CD4-positive, alpha-beta T cell treated with Interleukin-15 for 1 hour (primary cell): ENCODE data around the gene CDS2.

ENCODE experiments used
- DNase-seq: peaks from one replicate; pipeline ENCODE4 v3.0.0-alpha.2; 2020

The CDS2 gene

DNA sequence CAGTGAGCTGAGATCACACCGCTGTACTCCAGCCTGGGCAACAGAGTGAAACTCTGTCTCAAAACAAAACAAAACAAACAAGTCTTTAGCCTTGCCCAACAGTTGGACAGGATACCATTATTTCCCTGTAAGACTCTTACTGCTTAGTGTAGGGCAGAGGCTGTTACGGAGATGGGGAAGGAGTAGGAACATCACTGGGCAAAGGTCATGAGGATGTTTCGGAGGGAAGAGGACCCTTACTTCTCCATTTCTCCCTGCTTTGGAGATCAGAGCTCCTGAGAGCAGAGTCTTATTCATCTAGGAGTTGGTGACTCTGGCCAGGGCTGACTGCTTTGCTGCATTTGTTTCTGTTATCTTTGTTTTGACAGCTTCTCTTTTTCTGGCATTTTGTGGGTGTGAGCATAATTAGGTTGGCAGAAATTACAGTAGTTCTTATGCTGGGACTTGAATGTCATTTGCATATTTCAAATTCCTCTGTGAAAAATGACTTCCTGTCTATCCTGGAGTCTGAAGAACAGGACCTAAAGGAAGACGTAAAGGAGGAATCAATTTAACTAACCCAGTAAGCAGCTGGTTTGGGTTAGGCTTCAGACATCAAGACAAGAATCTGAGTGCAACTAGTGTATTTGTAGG lies 89.0 kb downstream of the CDS2 start:
- no peak for DNase-seq

DNA sequence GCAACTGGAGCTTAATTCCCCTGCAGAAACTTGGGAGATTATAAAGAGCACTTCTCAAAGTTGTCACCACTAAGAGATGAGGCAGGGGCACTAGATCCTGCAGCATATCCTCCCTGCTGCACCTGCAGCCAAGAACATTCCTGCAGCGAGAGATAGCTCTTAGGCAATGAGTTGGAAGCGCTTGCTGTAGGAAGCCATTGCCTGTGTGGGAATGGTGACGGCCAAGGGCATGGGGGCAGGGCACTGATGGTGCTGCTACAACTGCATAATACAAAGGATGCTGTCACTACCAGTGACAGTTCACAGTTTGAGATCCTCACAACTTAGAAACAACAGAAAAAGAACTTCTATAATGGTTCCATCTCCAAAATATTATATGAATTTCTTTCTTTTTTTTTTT lies 89.9 kb downstream of the CDS2 start:
- no peak for DNase-seq

DNA sequence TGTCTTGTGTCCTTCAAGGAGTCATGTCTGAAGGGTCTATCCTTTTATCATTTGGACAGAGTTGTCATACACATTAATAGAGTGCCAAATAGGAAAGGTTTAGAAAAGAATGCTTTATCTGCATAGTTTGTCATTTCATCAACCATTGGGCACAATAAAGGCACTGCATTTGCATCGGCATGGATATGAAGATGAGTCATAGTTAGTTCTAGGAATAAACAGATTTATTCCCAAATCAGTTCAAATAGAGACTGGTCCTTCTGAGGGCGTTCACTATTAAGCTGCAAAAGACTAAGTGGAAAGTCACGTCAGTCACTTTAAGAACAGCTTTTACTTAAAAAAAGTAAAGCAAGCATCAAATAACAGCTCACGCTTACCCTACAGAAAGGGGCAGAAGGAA lies 90.8 kb downstream of the CDS2 start:
- no peak for DNase-seq

DNA sequence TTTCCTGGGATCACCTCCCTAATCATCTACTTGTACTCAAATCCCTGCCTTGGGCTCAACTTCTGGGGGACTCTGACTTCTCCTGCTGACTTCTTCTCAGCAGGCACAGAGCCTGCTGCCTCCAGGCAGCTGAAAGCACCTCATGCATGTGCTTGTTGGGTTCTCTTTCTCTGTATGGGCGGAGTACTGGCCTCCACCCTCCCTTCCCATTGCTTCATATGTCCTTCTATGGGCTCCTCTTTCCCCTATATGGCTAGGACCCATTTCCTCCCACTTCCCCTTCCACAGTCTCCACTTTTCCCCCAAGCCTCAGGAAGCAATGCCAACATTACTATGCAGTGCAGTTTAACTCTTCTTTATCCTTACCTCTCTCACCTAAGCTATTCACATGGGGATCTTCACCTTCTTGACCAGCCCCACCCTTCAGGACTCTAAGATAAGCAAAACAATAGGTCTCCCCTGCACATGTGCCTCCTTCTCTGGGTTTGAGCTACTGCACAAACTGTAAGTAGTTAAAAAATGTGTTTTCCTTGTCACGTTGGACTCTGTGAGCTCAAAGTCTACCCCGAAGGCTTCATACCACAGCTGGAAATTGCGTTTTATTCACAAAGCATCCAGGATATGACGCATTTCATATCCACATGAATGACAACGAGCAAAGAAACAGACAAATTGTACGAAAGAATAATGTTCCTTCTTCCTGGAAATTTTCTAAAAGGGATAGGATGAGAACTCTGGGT lies 93.7 kb downstream of the CDS2 start:
- DNase-seq = no peak

DNA sequence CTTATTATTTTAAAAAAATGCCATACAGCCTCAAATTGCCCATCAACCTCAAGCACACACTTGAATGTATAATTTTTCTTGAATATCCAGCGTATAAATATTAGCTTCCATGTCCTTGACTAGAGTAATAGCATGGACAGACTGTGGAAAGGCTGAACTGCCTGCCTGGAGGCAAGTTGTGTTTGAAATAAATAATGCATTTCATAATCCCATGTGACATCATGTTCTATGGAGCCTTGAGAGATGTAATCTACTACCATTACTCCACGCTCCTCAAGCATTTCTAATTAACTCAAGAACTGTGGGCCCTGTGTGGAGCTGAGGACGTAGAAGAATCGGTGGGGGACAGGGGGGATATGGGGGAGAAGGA lies 94.2 kb downstream of the CDS2 start:
- no peak for DNase-seq

DNA sequence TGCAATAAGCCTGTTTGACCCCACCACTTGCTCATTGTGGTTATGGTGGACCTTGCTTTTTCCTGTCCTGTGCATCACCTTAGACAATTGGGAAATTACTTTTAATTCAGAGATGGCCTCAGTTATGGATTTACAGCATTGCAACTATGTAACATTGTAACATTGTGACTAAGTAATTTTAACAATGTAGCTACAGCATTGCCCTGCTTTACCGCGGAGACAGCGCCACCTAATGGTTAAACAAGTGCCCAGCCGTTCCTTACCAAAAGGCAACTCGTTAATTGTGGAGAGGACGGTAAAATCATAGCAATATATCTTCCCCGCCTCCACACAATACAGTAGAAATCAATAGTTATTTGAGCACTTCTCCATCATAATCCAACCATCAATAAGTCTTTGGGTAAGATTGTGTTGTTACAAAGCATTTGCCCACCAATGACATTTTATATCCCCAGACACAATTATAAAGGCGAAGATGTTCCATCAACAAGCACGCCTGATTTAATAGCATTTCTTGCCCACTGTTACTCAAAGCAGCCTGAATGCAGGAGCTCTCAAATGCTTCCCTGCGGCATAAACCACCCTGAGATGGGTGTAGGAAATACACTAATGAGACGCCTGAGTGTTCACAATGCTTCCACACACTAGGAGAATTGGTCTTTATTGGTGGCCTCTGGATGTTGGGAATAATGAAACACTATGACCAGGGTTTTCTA lies 96.3 kb downstream of the CDS2 start:
- DNase-seq = peak; percentile 30

DNA sequence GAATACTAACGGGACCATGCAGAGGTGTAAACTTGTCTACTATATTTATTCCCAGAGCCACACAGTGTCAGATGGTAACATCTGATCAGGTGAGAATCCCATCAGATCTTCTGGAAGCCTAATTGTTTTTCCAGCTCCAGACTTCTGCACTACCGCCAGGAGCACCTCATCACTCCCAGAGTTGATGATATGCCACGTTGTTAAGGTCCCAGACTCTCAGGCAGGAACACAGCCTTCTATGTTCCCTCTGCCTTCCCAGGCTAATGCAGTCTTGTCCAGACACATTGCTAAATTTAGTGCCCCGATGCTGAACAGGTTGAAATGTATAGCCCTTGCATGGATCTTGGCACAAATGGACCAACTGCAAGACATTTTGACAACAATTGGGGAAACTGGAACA lies 103.7 kb downstream of the CDS2 start:
- no peak for DNase-seq

DNA sequence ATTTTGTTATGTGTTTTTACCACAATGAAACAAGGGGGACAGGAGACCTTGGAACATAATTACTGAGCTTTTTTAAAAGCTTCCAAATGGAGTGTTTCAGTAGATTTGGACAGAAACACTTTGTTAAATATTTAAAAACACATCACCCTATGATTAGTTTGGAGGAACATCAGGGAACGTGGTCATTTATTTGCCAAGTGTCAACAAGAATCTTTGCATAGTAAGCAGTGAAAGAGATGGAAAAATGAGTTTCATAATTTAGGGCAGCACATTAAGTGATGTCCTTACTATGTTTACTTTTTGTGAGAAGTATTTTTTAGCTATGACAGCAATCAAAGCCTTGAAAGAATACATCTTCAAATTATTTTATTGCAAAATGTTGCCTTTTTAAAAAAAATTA lies 107.3 kb downstream of the CDS2 start:
- no peak for DNase-seq

DNA sequence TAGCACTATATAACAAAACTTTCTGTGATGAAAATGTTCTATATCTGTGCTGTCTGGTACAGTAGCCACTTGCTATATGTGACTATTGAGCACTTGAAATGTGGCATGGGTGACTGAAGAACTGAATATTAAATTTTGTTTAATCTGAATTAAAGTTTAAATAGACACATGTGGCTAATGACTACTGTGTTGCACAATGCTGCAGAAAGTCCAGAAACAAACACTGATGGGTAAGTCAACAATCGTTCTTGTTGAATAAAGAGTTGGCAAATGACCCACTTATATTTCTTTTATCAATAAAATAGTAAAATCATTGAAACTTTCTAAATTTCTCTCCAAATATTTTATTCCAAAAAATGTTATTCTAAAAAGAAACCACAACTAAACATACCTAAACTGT lies 108.2 kb downstream of the CDS2 start:
- DNase-seq = no peak
